KMS-11 (cell line): ENCODE results near the gene LDLRAD3.

Experiments
- H2AFZ ChIP-seq: fragments of 200-600 bp; sonication (generic); 2 replicates; pipeline ENCODE4 v1.6.1; 2016; ENCODE audit warnings: antibody characterized with exemption, mixed run types, low read depth
- H3K27ac ChIP-seq: fragments of 200-600 bp; sonication (generic); 2 replicates; pipeline ENCODE4 v1.6.1; 2016; ENCODE audit warnings: mild to moderate bottlenecking, mixed run types
- H3K27me3 ChIP-seq: fragments of 200-600 bp; sonication (generic); 2 replicates; pipeline ENCODE4 v1.6.1; 2017; ENCODE audit warnings: mild to moderate bottlenecking, low read depth, mixed run types, moderate library complexity; ENCODE audit not compliant: insufficient read depth
- H3K36me3 ChIP-seq: fragments of 200-600 bp; sonication (generic); 2 replicates; pipeline ENCODE4 v1.6.1; 2017; ENCODE audit warnings: mild to moderate bottlenecking, mixed run types; ENCODE audit not compliant: insufficient read depth
- H3K4me1 ChIP-seq: fragments of 200-600 bp; sonication (generic); 2 replicates; pipeline ENCODE4 v1.6.1; 2016; ENCODE audit warnings: mild to moderate bottlenecking, low read depth, mixed run types; ENCODE audit not compliant: poor library complexity, severe bottlenecking
- H3K4me2 ChIP-seq: fragments of 200-600 bp; sonication (generic); 2 replicates; pipeline ENCODE4 v1.7.0; 2016; ENCODE audit warnings: mild to moderate bottlenecking, mixed run types
- H3K4me3 ChIP-seq: fragments of 200-600 bp; sonication (generic); IDR thresholded peaks from 2 replicates; pipeline ENCODE4 v1.6.1; 2017; ENCODE audit warnings: low read depth, low read length, mixed read lengths; ENCODE audit not compliant: insufficient read depth
- H3K79me2 ChIP-seq: fragments of 200-600 bp; sonication (generic); 2 replicates; pipeline ENCODE4 v1.6.1; 2016; ENCODE audit warnings: low read depth, mixed run types; ENCODE audit not compliant: insufficient read depth
- H3K9ac ChIP-seq: fragments of 200-600 bp; sonication (generic); 2 replicates; pipeline ENCODE4 v1.6.1; 2016; ENCODE audit warnings: mild to moderate bottlenecking, mixed run types
- H4K20me1 ChIP-seq: fragments of 200-600 bp; sonication (generic); 2 replicates; pipeline ENCODE4 v1.6.1; 2016; ENCODE audit warnings: mild to moderate bottlenecking, mixed run types; ENCODE audit not compliant: insufficient read depth
- TF ChIP-seq, protein P1 (sequence below): fragments of 200-600 bp; sonication (generic); conservative IDR thresholded peaks from 2 replicates; pipeline ENCODE4 v1.6.1; 2017; ENCODE audit warnings: low read depth, mild to moderate bottlenecking, antibody characterized with exemption, low read length, moderate library complexity, mixed read lengths

LDLRAD3 gene

DNA sequence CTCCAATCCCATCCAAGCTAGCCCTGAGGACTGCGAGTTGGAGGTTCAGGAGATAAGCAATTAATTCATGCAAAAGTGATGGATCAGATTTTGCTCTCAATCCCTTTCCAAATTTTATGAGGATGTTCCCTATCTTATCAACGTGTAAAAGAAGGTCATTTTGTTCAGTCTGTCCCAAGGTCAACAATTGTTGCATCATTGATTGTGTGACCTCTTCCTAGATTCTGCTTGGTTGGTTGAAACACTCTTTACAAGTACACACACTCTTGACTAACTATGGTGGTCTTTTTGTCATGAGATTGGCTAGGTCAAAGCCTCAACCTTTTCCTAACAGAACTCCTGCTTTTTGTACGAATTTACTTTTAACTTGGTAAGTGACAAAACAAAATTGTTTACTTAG, 303.6 kb downstream of the LDLRAD3 start:
- H3K9ac ChIP-seq = no peak overlapping the region
- no peak overlapping the region for H3K27ac ChIP-seq
- no peaks in the 10 kb centered on the region for H3K27me3 ChIP-seq
- no peak overlapping the region for H3K4me3 ChIP-seq
- H3K79me2 ChIP-seq = no peaks in the 10 kb centered on the region
- H4K20me1 ChIP-seq = no peaks in the 10 kb centered on the region
- peaks cover 33% of the 10 kb centered on the region for H3K4me1 ChIP-seq
- H3K36me3 ChIP-seq = no peaks in the 10 kb centered on the region
- no peak overlapping the region for H2AFZ ChIP-seq
- TF ChIP-seq, protein P1, sequence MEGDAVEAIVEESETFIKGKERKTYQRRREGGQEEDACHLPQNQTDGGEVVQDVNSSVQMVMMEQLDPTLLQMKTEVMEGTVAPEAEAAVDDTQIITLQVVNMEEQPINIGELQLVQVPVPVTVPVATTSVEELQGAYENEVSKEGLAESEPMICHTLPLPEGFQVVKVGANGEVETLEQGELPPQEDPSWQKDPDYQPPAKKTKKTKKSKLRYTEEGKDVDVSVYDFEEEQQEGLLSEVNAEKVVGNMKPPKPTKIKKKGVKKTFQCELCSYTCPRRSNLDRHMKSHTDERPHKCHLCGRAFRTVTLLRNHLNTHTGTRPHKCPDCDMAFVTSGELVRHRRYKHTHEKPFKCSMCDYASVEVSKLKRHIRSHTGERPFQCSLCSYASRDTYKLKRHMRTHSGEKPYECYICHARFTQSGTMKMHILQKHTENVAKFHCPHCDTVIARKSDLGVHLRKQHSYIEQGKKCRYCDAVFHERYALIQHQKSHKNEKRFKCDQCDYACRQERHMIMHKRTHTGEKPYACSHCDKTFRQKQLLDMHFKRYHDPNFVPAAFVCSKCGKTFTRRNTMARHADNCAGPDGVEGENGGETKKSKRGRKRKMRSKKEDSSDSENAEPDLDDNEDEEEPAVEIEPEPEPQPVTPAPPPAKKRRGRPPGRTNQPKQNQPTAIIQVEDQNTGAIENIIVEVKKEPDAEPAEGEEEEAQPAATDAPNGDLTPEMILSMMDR = no peak
- no peak overlapping the region for H3K4me2 ChIP-seq

DNA sequence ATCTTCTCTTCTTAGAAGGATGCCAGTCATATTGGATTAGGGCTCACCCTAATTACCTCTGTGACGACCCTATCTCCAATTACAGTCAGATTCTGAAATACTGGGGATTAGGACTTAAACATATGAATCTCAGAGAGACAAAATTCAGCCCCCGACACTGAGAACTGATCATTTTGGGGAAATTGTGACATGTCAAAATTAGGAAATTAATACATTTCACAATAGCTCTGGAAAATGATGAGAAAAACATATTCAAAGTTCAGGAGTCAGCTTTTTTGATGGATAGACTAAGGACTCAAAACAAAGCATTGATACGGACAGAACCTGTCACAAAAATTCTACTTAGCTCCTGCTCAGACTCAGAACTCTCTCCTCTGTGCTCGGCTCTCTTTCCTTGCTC, 304.6 kb downstream of the LDLRAD3 start:
- H3K27me3 ChIP-seq = no peaks in the 10 kb centered on the region
- H2AFZ ChIP-seq = 0 out of 2 replicates have a peak overlapping the region, but pooled peaks have one; percentile 44
- H3K4me1 ChIP-seq = peaks cover 33% of the 10 kb centered on the region
- TF ChIP-seq, protein P1 = no peak
- H3K27ac ChIP-seq = no peak overlapping the region
- H3K9ac ChIP-seq = no peak overlapping the region; the same call in 1 of the 2 replicates
- H4K20me1 ChIP-seq = no peaks in the 10 kb centered on the region
- no peaks in the 10 kb centered on the region for H3K36me3 ChIP-seq
- H3K79me2 ChIP-seq = no peaks in the 10 kb centered on the region
- peak overlapping the region; percentile 46 for H3K4me2 ChIP-seq
- H3K4me3 ChIP-seq = no peak overlapping the region

DNA sequence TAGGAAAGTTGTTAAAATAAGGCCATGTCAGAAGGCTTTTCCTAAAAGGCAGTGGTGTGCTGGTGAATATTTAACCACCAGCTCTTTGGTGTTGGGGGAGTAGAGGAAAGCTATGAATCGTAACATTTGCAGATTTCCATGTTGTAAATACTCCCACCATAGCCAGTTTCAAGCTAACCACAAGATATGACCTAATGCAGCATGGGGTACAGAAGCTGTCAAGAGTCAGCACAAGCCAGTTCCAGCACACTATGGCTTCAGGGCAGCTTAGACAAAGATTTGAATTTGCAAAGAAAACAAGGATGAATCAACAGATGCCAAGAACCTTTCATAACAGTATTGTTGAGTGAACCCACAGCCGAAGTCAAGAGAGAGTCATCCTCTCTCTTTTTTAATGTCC, 305.4 kb downstream of the LDLRAD3 start:
- H3K9ac ChIP-seq = peak overlapping the region; percentile 46
- H3K4me3 ChIP-seq = no peak overlapping the region
- H3K27me3 ChIP-seq = no peaks in the 10 kb centered on the region
- H3K4me2 ChIP-seq = peak overlapping the region; percentile 46
- peaks cover 33% of the 10 kb centered on the region for H3K4me1 ChIP-seq
- H3K27ac ChIP-seq = peak overlapping the region; percentile 61
- no peaks in the 10 kb centered on the region for H3K79me2 ChIP-seq
- no peaks in the 10 kb centered on the region for H4K20me1 ChIP-seq
- TF ChIP-seq, protein P1 = no peak
- H3K36me3 ChIP-seq = no peaks in the 10 kb centered on the region
- H2AFZ ChIP-seq = peak overlapping the region; percentile 44

DNA sequence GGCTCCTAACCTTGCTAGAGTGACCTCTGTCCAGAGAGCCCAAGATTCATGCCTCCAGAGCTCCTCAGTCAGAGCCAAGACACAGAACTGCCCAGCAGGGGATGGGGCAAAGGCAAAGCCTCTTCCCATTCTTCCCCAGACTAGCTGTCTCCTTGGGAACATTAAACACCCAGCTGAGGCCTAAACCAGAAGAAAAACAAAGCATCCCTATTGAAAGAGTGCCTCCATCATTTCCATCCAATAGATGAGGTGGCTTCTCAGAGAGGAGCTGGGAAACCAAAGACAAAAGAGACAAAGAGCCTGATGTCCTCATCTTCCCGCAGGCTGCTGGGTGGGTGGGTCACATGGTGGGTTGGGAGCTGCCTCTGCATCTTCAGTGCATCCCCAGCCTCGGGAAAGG, 308.0 kb downstream of the LDLRAD3 start:
- H3K4me2 ChIP-seq = no peak overlapping the region
- no peaks in the 10 kb centered on the region for H4K20me1 ChIP-seq
- H3K36me3 ChIP-seq = no peaks in the 10 kb centered on the region
- H3K79me2 ChIP-seq = no peaks in the 10 kb centered on the region
- H3K27me3 ChIP-seq = no peaks in the 10 kb centered on the region
- H3K4me1 ChIP-seq = peaks cover 33% of the 10 kb centered on the region
- H2AFZ ChIP-seq = no peak overlapping the region
- TF ChIP-seq, protein P1 = no peak
- no peak overlapping the region for H3K27ac ChIP-seq
- no peak overlapping the region for H3K9ac ChIP-seq
- no peak overlapping the region for H3K4me3 ChIP-seq

DNA sequence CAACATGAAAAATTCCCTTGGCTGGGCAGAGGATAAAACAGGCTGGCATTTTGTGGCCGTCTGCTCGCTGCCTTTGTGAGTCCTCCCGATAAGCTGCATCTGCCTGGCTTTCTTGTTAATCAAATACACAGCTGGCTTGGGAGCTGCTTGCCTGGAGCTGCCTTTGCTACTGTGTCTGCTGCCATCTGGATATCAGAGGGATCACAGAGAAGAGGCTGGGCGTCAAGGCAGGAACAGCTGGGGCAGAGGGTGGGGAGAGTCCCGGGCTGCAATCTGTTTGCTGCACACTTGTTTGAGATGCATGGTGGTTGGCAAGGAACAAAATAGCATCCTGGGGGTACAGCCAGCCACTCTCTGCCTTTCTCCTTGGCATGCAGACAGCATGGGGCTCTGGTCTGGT, 309.4 kb downstream of the LDLRAD3 start:
- Histone ChIP-seq H3K79me2 (no peaks in the 10 kb centered on the region), H4K20me1 (no peaks in the 10 kb centered on the region)
- TF ChIP-seq, protein P1 = no peak

More for the DNA sequence above, 309.4 kb downstream of the LDLRAD3 start:
- no peak overlapping the region for H3K4me3 ChIP-seq
- H3K27me3 ChIP-seq = no peaks in the 10 kb centered on the region
- H2AFZ ChIP-seq = no peak overlapping the region
- H3K4me2 ChIP-seq = no peak overlapping the region
- no peak overlapping the region for H3K27ac ChIP-seq
- H3K4me1 ChIP-seq = peaks cover 23% of the 10 kb centered on the region
- no peak overlapping the region for H3K9ac ChIP-seq
- H3K36me3 ChIP-seq = no peaks in the 10 kb centered on the region
